Heart right ventricle (tissue), 16 donors: ENCODE data around the gene MCF2L2. TPM values are rescaled to one million over a fixed set of nuclear protein-coding genes. Genes with fewer than 3 reads are reported as not detected.

Source experiments
- ATAC-seq, 8 donors: fragments of 200-7000 bp; cut with Tn5 transposase; one replicate each; pipeline ENCODE4 v1.9.1; 2020; ENCODE audit warnings: mild to moderate bottlenecking in 8 of 8, moderate library complexity in 8 of 8, moderate number of reproducible peaks in 1 of 8
- DNase-seq, 2 donors: peaks; one replicate each; pipeline ENCODE4 v3.0.0-alpha.2; 2020
- H3K27ac ChIP-seq, 10 donors: fragments of 200-600 bp; sonication (generic) in 2 of 10; one replicate each; pipeline versions ENCODE4 v1.5.0 to v1.8.0; 2020 to 2022; ENCODE audit warnings: mild to moderate bottlenecking in 3 of 10
- H3K27me3 ChIP-seq, 7 donors: fragments of 200-600 bp; one replicate each; pipeline ENCODE4 v1.8.0; 2021 to 2022; ENCODE audit warnings: mild to moderate bottlenecking in 2 of 7
- H3K36me3 ChIP-seq, 9 donors: fragments of 200-600 bp; sonication (generic) in 1 of 9; one replicate each; pipeline versions ENCODE4 v1.5.0 to v1.8.0; 2020 to 2022; ENCODE audit warnings: mild to moderate bottlenecking in 2 of 9
- H3K4me1 ChIP-seq, 9 donors: fragments of 200-600 bp; sonication (generic) in 1 of 9; one replicate each; pipeline versions ENCODE4 v1.5.0 to v1.8.0; 2020 to 2022; ENCODE audit warnings: mild to moderate bottlenecking in 4 of 9
- H3K4me3 ChIP-seq, 10 donors: fragments of 200-600 bp; sonication (generic) in 2 of 10; one replicate each; pipeline versions ENCODE4 v1.5.0 to v1.8.0; 2020 to 2022; ENCODE audit warnings: mild to moderate bottlenecking in 7 of 10, moderate library complexity in 2 of 10
- H3K9me3 ChIP-seq, 11 donors: fragments of 200-600 bp in 10 of 11; sonication (generic) in 2 of 11; one replicate each; pipeline versions ENCODE4 v1.5.0 to v1.8.0; 2013 to 2022; ENCODE audit warnings: mild to moderate bottlenecking in 2 of 11, control low read depth in 1 of 11, moderate library complexity in 1 of 11
- WGBS, 2 donors: extraction: QIAGEN DNeasy Blood & Tissue Kit; methylation state at CpG; one replicate each; pipeline ENCODE4 v1.1.7; 2013; ENCODE audit warnings: inconsistent platforms in 1 of 2; 5-methylcytosine and 5-hydroxymethylcytosine counted together
- intact Hi-C, 10 donors: fragments of 100-400 bp; cut with DNase I; formaldehyde crosslinking; loops; one replicate each; pipeline versions ENCODE4 v1.11.1 to v1.14.2; 2022
- polyA plus RNA-seq, 2 donors: library from polyadenylated mRNA; stranded (reverse); fragments of 200-250 nt; gene quantifications; one replicate each; pipeline ENCODE4 v1.2.3, GENCODE V29; 2013
- total RNA-seq, 10 donors: library from RNA; stranded (reverse); fragmentation: NEBNext Ultra II Directional in 3 of 10; extraction: Animal tissue kit (Norgen Biotek cat#: 25700) in 3 of 10; gene quantifications; one replicate each; pipeline versions ENCODE4 v1.2.1 to v1.2.4, GENCODE V29; 2021 to 2023
- TF ChIP-seq, protein P1 (sequence below), 9 donors: fragments of 200-600 bp; sonication (generic) in 2 of 9; IDR thresholded peaks; one replicate each; pipeline versions ENCODE4 v1.5.0 to v1.8.0; 2021 to 2022; ENCODE audit warnings: antibody characterized with exemption in 9 of 9, mild to moderate bottlenecking in 5 of 9, moderate library complexity in 1 of 9
- donor health status: Arrhythmogenic right ventricular cardiomyopathy.
- donor health status: ischemic (EF 13 %, LVEDD 7.1; RV severe dilation, severe dysfunction).
- donor health status: healthy with polysubstance abuse.
- donor health status: DM: no; HTN: yes; CAD: no.
- donor health status: DM: no; HTN: no; CAD: no.
- donor health status: ischemic (EF 25% LVEDD 6.9; RV normal size, moderate dysfunction).
- donor health status: ischemic (EF 25% LVEDD 5.7; RV mildly dilated, moderate dysfunction).
- donor health status: healthy.
- donor health status: DM: yes; HTN: yes; CAD: no.
- donor health status: Ischemic cardiomyopathy.
- donor health status: ischemic (EF 35%, LVEDD 5.7; RV mildly dilated, moderate dysfunction).
- donor health status: nonischemic (EF 11% LVEDD 7.7; RV severe dilation, severe dysfunction).
- donor health status: DM: yes; HTN: yes; CAD: no.
- donor health status: PGD.
- donor health status: ischemic (EF 29% LVEDD 5.4; RV normal size, mild dysfunction).
- donor health status: nonischemic (EF 23%, LVEDD 6.1; RV moderate dilation, normal function).

MCF2L2 gene
- total and polyA plus RNA-seq, 12 donors: 0.09 to 1.5 (median 0.40) TPM; not detected in 1

DNA sequence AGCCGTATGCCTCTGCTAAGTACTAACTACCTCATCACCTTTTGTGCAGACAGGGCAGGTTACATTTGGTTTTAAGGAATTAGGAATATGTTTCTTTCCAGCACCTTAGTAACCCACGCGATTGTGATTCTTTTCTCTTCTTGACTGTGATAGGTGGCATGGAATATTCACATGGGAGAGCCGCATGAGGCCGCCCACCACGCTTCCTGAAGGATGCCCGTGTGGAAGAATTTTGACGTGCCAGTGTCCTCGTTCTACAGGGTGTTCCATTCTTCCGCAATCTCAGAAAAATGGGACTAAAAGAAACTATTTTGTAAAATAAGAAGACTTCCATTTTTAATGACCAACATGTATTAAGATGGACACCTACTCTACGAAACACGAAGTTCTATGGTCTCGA lies 159.1 kb downstream of the MCF2L2 start:
- Histone ChIP-seq H3K36me3 (peaks cover 0 to 18% (median 0%) of the 10 kb centered on the region in 9 donors), H3K27ac (no peak overlapping the region), H3K4me1 (peaks cover 0 to 47% (median 18%) of the 10 kb centered on the region in 9 donors), H3K27me3 (no peaks in the 10 kb centered on the region), H3K4me3 (no peak overlapping the region), H3K9me3 (no peaks in the 10 kb centered on the region)
- no peak for DNase-seq
- TF ChIP-seq, protein P1, sequence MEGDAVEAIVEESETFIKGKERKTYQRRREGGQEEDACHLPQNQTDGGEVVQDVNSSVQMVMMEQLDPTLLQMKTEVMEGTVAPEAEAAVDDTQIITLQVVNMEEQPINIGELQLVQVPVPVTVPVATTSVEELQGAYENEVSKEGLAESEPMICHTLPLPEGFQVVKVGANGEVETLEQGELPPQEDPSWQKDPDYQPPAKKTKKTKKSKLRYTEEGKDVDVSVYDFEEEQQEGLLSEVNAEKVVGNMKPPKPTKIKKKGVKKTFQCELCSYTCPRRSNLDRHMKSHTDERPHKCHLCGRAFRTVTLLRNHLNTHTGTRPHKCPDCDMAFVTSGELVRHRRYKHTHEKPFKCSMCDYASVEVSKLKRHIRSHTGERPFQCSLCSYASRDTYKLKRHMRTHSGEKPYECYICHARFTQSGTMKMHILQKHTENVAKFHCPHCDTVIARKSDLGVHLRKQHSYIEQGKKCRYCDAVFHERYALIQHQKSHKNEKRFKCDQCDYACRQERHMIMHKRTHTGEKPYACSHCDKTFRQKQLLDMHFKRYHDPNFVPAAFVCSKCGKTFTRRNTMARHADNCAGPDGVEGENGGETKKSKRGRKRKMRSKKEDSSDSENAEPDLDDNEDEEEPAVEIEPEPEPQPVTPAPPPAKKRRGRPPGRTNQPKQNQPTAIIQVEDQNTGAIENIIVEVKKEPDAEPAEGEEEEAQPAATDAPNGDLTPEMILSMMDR (IDR thresholded peaks at IDR 0.05): no peak
- intact Hi-C loops: no loop called here
- WGBS, 2 donors: 96 to 97% methylated on average over 13 of the region's 13 CpGs
- ATAC-seq: no peak

DNA sequence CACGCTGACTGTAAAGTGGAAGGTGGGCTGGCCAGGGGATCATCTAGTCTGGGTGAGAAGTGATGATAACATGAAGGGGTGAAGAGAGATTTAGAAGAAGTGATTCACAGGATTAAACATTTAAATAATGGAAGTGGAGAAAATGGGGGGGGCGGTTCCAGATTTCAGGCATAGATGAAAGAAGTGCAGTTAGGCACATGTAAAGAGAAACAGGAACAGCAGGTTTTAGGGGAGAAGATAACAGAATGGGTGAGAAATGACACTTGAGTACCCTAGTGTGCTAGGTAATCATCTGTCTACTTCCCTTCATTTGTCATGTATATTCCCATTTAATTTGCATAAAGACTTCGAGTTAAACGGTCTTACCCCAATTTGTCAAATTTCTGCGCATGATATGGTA lies 160.1 kb downstream of the MCF2L2 start:
- DNase-seq (no peak), ATAC-seq (no peak)
- Histone ChIP-seq H3K9me3 (no peaks in the 10 kb centered on the region), H3K27me3 (no peaks in the 10 kb centered on the region), H3K36me3 (peaks cover 0 to 18% (median 0%) of the 10 kb centered on the region in 9 donors), H3K27ac (no peak overlapping the region), H3K4me3 (no peak overlapping the region), H3K4me1 (peaks cover 0 to 50% (median 20%) of the 10 kb centered on the region in 9 donors)
- intact Hi-C loops: no loop called here
- TF ChIP-seq, protein P1 (IDR thresholded peaks at IDR 0.05): no peak
- WGBS, 2 donors: 80% methylated on average over 5 of the region's 5 CpGs

DNA sequence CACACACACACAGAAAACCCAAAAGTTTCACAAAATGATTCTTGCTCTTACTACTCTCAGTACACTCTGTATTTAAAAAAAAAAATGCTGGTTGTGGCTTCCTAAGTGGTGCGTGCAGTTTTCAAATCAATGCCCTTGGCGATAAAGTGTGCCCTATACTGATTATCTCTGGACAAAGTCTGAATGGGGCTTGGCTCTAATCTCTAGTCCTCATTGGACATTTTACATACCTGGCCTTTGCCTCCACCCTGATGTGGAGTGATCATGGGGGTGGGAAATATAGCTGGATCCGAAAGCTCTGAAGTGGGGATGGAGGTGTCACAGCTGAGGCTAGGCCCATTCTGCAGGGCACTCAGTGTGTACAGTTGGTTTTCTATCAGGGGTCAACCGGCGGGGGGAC lies 161.3 kb downstream of the MCF2L2 start:
- Histone ChIP-seq H3K4me1 (peaks cover 0 to 45% (median 20%) of the 10 kb centered on the region in 9 donors), H3K36me3 (peaks cover 0 to 18% (median 0%) of the 10 kb centered on the region in 9 donors), H3K27ac (no peak overlapping the region), H3K9me3 (no peaks in the 10 kb centered on the region), H3K27me3 (no peaks in the 10 kb centered on the region), H3K4me3 (no peak overlapping the region)
- DNase-seq: no peak
- ATAC-seq: no peak
- intact Hi-C loops: no loop called here
- 97% methylated on average over 5 of the region's 5 CpGs for WGBS, 2 donors
- TF ChIP-seq, protein P1 (IDR thresholded peaks at IDR 0.05): no peak

DNA sequence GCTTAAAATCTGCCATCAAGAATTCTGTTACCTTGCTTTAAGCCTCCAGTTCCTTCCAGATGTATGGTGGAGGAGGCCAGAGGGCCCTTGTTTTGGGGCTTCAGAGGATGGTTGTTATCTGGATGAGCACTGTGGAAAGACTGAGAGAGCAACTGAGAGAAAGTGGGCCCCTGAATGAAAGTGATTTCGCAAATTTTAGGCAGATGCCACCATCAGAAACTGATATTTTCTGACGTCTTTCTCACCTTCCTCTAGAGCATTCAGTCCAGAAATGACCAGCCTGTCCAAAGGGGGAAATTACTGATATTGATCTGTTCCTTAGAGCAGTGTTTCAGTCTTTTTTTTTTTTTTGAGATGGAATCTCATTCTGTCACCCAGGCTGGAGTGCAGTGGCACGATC lies 162.0 kb downstream of the MCF2L2 start:
- Histone ChIP-seq H3K27ac (peak overlapping the region in 1 of 10 donors; percentile 54), H3K27me3 (no peaks in the 10 kb centered on the region), H3K4me1 (peaks cover 0 to 45% (median 20%) of the 10 kb centered on the region in 9 donors), H3K4me3 (no peak overlapping the region), H3K9me3 (no peaks in the 10 kb centered on the region), H3K36me3 (peaks cover 0 to 18% (median 0%) of the 10 kb centered on the region in 9 donors)
- 88 to 95% methylated on average over 3 of the region's 3 CpGs for WGBS, 2 donors
- ATAC-seq: no peak
- intact Hi-C loops: loop anchor here in 1 of 10 donors (1.0 kb wide), 1 partner anchor 10 kb away; no protein-coding TSS in a partner anchor
- TF ChIP-seq, protein P1 (IDR thresholded peaks at IDR 0.05): no peak
- DNase-seq: no peak
